Mesenchymal stem cell (in vitro differentiated cells and primary cell): Measurements from ENCODE around the gene TM2D3.

Experiments
- DNase-seq: peaks from one replicate; pipeline ENCODE4 v3.0.0-alpha.2; 2013
- H2AFZ ChIP-seq: one replicate; pipeline ENCODE4 v1.6.1; 2013; ENCODE audit warnings: low read depth, mild to moderate bottlenecking, control low read depth, inconsistent platforms, low read length, moderate library complexity
- H2AK5ac ChIP-seq: 2 replicates; pipeline ENCODE4 v1.6.1; 2013; ENCODE audit warnings: low read length, moderate library complexity, mild to moderate bottlenecking, inconsistent platforms; ENCODE audit not compliant: severe bottlenecking
- H2BK120ac ChIP-seq: one replicate; pipeline ENCODE4 v1.6.1; 2013; ENCODE audit warnings: low read depth, mild to moderate bottlenecking, inconsistent platforms, low read length, moderate library complexity
- H2BK12ac ChIP-seq, 2 experiments: one replicate each; pipeline ENCODE4 v1.6.1; 2013; ENCODE audit warnings: inconsistent platforms in 2 of 2, low read length in 2 of 2, mild to moderate bottlenecking in 2 of 2, moderate library complexity in 2 of 2, control low read depth in 1 of 2
- H2BK15ac ChIP-seq: one replicate; pipeline ENCODE4 v1.6.1; 2013; ENCODE audit warnings: mild to moderate bottlenecking, low read depth, inconsistent platforms; ENCODE audit not compliant: poor library complexity, severe bottlenecking
- H2BK5ac ChIP-seq: 2 replicates; pipeline ENCODE4 v1.6.1; 2013; ENCODE audit warnings: low read depth, mild to moderate bottlenecking, low read length, control low read depth, inconsistent platforms; ENCODE audit not compliant: poor library complexity, severe bottlenecking
- H3K14ac ChIP-seq, 2 experiments: one replicate each; pipeline ENCODE4 v1.6.1; 2013; ENCODE audit warnings: inconsistent platforms in 2 of 2, low read length in 2 of 2, control low read depth in 1 of 2, mild to moderate bottlenecking in 1 of 2, moderate library complexity in 1 of 2
- H3K18ac ChIP-seq, 2 experiments: one replicate each; pipeline ENCODE4 v1.6.1; 2013; ENCODE audit warnings: inconsistent platforms in 2 of 2, low read length in 2 of 2, control low read depth in 1 of 2, low read depth in 1 of 2, mild to moderate bottlenecking in 1 of 2
- H3K23ac ChIP-seq, 2 experiments: one replicate each; pipeline ENCODE4 v1.6.1; 2013; ENCODE audit warnings: inconsistent platforms in 2 of 2, low read length in 2 of 2, mild to moderate bottlenecking in 2 of 2, moderate library complexity in 2 of 2, control low read depth in 1 of 2
- H3K27ac ChIP-seq: 2 replicates; pipeline ENCODE4 v1.5.1; 2013; ENCODE audit warnings: mild to moderate bottlenecking, moderate library complexity, low read length, control low read depth, inconsistent platforms; ENCODE audit not compliant: poor library complexity, severe bottlenecking
- H3K27me3 ChIP-seq, 2 experiments: 2 replicates each; pipeline versions ENCODE4 v1.6.1 to v1.7.0; 2013; ENCODE audit warnings: low read length in 2 of 2, mild to moderate bottlenecking in 2 of 2, moderate library complexity in 2 of 2, control low read depth in 1 of 2, inconsistent platforms in 1 of 2; ENCODE audit not compliant: control insufficient read depth in 1 of 2, insufficient read depth in 1 of 2
- H3K36me3 ChIP-seq, 2 experiments: 2 replicates each; pipeline versions ENCODE4 v1.6.1 to v1.7.0; 2013; ENCODE audit warnings: low read length in 2 of 2, control low read depth in 1 of 2, inconsistent platforms in 1 of 2, low read depth in 1 of 2, mild to moderate bottlenecking in 1 of 2; ENCODE audit not compliant: insufficient read depth in 2 of 2, control insufficient read depth in 1 of 2
- H3K4ac ChIP-seq, 2 experiments: one replicate each; pipeline ENCODE4 v1.6.1; 2013; ENCODE audit warnings: inconsistent platforms in 2 of 2, low read length in 2 of 2, mild to moderate bottlenecking in 2 of 2, moderate library complexity in 2 of 2, control low read depth in 1 of 2, low read depth in 1 of 2
- H3K4me1 ChIP-seq: 2 replicates; pipeline ENCODE4 v1.6.1; 2013; ENCODE audit warnings: low read depth, low read length, control low read depth; ENCODE audit not compliant: control insufficient read depth, insufficient read depth
- H3K4me2 ChIP-seq: 2 replicates; pipeline ENCODE4 v1.6.1; 2013; ENCODE audit warnings: low read length, mild to moderate bottlenecking, inconsistent platforms; ENCODE audit not compliant: poor library complexity, severe bottlenecking
- H3K4me3 ChIP-seq, 2 experiments: 2 replicates each; pipeline versions ENCODE4 v1.5.1 to v1.7.0; 2013; ENCODE audit warnings: low read length in 2 of 2, mild to moderate bottlenecking in 2 of 2, control low read depth in 1 of 2, low read depth in 1 of 2; ENCODE audit not compliant: insufficient read depth in 1 of 2
- H3K79me1 ChIP-seq: replicated peaks from 2 replicates; pipeline ENCODE4 v1.6.1; 2013; ENCODE audit warnings: mild to moderate bottlenecking, control low read depth, low read length, inconsistent platforms; ENCODE audit not compliant: poor library complexity, severe bottlenecking
- H3K9ac ChIP-seq: 2 replicates; pipeline ENCODE4 v1.7.0; 2013; ENCODE audit warnings: mild to moderate bottlenecking, low read length, moderate library complexity
- H3K9me3 ChIP-seq: 2 replicates; pipeline ENCODE4 v1.7.0; 2013; ENCODE audit warnings: mild to moderate bottlenecking, low read length; ENCODE audit not compliant: control insufficient read depth
- H4K8ac ChIP-seq: one replicate; pipeline ENCODE4 v1.6.1; 2013; ENCODE audit warnings: inconsistent platforms, mild to moderate bottlenecking, low read length, moderate library complexity
- H4K91ac ChIP-seq: one replicate; pipeline ENCODE4 v1.6.1; 2013; ENCODE audit warnings: mild to moderate bottlenecking, low read length, inconsistent platforms
- WGBS: methylation state at CpG from one replicate; pipeline ENCODE4 v1.1.7; 2013; ENCODE audit warnings: mixed read lengths; 5-methylcytosine and 5-hydroxymethylcytosine counted together

Gene TM2D3

DNA sequence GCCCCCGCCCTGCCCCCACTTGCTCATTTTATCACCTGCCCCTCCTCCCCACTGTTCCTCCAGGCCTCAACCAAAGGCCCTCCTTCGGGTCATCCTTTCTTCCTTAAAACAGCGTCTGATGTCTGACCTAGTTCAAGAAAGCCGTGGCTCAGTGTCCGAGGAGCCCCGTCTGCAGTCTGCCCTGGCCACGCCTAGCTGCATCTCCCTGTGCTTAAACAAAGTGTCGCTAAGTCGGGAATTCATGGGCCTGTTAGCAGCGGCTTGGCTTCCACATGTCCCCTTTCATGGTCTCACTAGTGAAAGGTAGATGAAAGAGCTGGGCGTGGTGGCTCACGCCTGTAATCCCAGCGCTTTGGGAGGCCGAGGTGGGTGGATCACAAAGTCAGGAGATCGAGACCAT lies 41.2 kb downstream of the TM2D3 start:
- Histone ChIP-seq H3K4me1 (peaks cover 6% of the 10 kb centered on the region), H3K27me3 (peaks cover 26 to 31% of the 10 kb centered on the region in 2 experiments), H2BK5ac (no peak overlapping the region), H3K18ac (no peak overlapping the region), H2AK5ac (no peak overlapping the region), H4K8ac (no peak overlapping the region), H3K23ac (no peak overlapping the region), H2BK120ac (no peak overlapping the region), H3K14ac (no peak overlapping the region), H3K79me1 (no peaks in the 10 kb centered on the region), H3K9ac (no peak overlapping the region), H3K27ac (no peak overlapping the region), H3K4me3 (no peak overlapping the region), H3K4ac (no peak overlapping the region), H3K9me3 (no peaks in the 10 kb centered on the region), H2BK15ac (no peak overlapping the region), H2BK12ac (no peak overlapping the region), H2AFZ (no peak overlapping the region), H3K4me2 (no peak overlapping the region), H3K36me3 (no peaks in the 10 kb centered on the region), H4K91ac (no peak overlapping the region)
- DNase-seq: no peak
- 89% methylated on average over 14 of the region's 15 CpGs for WGBS

- WGBS: 86% methylated on average over 8 of the region's 8 CpGs
- Histone ChIP-seq H3K9ac (no peak overlapping the region), H3K4me2 (no peak overlapping the region), H4K8ac (no peak overlapping the region), H3K23ac (no peak overlapping the region), H2BK15ac (no peak overlapping the region), H4K91ac (peak overlapping the region; percentile 34), H2AK5ac (no peak overlapping the region), H2BK12ac (no peak overlapping the region), H3K27ac (no peak overlapping the region), H3K36me3 (no peaks in the 10 kb centered on the region), H3K4me1 (peaks cover 2% of the 10 kb centered on the region), H3K9me3 (no peaks in the 10 kb centered on the region), H3K27me3 (peaks cover 26 to 28% of the 10 kb centered on the region in 2 experiments), H2BK5ac (no peak overlapping the region), H3K4ac (no peak overlapping the region), H3K79me1 (no peaks in the 10 kb centered on the region), H3K14ac (peak overlapping the region in 1 of 2 experiments; percentile 51), H3K4me3 (no peak overlapping the region), H3K18ac (no peak overlapping the region), H2BK120ac (no peak overlapping the region), H2AFZ (no peak overlapping the region)
- no peak for DNase-seq
Measured at GRCh38 chr15:101610611-101611000, 41.6 kb downstream of the TM2D3 start.

DNA sequence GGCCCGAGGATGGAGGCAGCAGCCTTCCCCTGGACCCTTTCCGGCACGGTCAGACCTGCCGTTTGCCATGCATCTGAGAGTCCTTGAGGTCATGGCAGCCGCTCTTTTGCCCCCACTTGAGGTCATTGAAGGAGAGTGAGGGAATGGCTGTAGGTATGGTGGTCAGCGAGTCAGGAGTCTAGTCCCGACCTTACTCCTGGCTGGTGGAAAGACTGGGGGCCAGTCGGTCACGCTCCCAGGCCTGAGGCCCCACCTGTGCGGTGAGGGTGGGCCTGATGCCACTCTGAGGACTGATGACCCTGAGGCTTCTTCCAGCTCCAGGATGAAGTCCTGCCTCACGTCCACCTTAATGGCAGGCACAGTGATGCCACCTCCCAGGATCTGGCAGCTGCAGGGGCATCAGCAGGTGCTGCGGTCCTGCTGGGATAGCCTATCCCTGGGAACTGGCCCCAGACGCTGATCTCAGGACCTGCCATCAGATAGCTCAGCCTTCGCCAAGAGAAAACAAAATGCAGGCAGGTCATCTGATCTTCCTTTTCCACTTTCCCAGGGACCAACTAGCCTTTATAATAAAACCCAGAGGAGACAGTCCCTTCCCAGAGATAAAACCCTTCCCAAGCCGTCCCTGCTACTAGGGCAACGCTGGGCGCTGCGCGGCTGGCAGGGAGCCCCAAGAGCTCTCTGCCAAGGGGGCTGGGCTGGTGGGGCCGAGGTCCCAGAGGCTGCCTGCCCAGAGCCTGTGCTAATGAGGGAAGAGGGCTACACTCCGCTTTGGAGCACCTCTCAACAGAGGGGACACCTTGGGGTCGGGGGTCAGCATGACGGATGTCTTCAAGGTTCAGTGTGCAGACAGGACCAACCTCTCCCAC lies 42.2 kb downstream of the TM2D3 start:
- peaks cover 21 to 22% of the 10 kb centered on the region in 2 experiments for H3K27me3 ChIP-seq
- WGBS: 88% methylated on average over 21 of the region's 23 CpGs

DNA sequence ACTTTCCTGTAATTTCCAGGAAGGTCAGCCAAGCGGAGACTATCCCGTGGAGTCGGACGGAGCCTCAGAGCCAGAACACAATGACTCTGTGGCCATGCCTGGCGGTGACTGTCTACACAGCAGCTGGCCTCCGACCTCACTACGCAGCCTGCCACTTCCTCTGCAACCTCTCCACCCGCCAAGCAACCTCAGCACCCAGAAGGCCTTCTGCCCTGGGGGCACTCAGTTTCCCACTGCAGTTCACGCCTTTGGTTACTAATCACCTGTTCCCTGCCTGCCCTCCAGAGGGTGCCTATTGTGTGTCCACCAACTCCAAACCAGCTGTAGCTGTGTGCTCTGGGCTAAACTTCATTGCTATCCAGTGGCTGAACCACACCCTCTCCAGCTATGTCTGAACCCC lies 44.0 kb downstream of the TM2D3 start:
- Histone ChIP-seq H4K8ac (no peak overlapping the region), H3K14ac (no peak overlapping the region), H2AK5ac (no peak overlapping the region), H2BK15ac (no peak overlapping the region), H2AFZ (no peak overlapping the region), H3K23ac (no peak overlapping the region), H3K4me1 (no peaks in the 10 kb centered on the region), H3K18ac (no peak overlapping the region), H2BK5ac (no peak overlapping the region), H3K4me2 (no peak overlapping the region), H3K36me3 (no peaks in the 10 kb centered on the region), H3K79me1 (no peaks in the 10 kb centered on the region), H3K4me3 (no peak overlapping the region), H3K9me3 (no peaks in the 10 kb centered on the region), H2BK12ac (no peak overlapping the region), H3K9ac (no peak overlapping the region), H2BK120ac (no peak overlapping the region), H3K4ac (no peak overlapping the region), H4K91ac (no peak overlapping the region), H3K27me3 (peaks cover 4 to 10% of the 10 kb centered on the region in 2 experiments), H3K27ac (no peak overlapping the region)
- DNase-seq: no peak
- WGBS: 78% methylated on average over 9 of the region's 9 CpGs

More for the DNA sequence above, 42.2 kb downstream of the TM2D3 start:
- no peak overlapping the region for H2AFZ ChIP-seq
- H3K79me1 ChIP-seq: no peaks in the 10 kb centered on the region
- H2BK120ac ChIP-seq: no peak overlapping the region
- H3K9me3 ChIP-seq: no peaks in the 10 kb centered on the region
- no peak overlapping the region for H3K27ac ChIP-seq
- H2BK5ac ChIP-seq: no peak overlapping the region
- H3K4me2 ChIP-seq: no peak overlapping the region
- H3K14ac ChIP-seq: peak overlapping the region in 1 of 2 experiments; percentile 86
- no peak overlapping the region for H4K91ac ChIP-seq
- no peak overlapping the region for H3K23ac ChIP-seq
- H2BK12ac ChIP-seq: no peak overlapping the region
- no peak for DNase-seq
- no peak overlapping the region for H2BK15ac ChIP-seq
- no peak overlapping the region for H2AK5ac ChIP-seq
- H3K36me3 ChIP-seq: no peaks in the 10 kb centered on the region
- no peaks in the 10 kb centered on the region for H3K4me1 ChIP-seq
- H3K4me3 ChIP-seq: no peak overlapping the region
- H3K9ac ChIP-seq: no peak overlapping the region
- H3K4ac ChIP-seq: no peak overlapping the region
- no peak overlapping the region for H3K18ac ChIP-seq
- H4K8ac ChIP-seq: no peak overlapping the region
